Measurements from ENCODE around the gene CRIM1.

DNA sequence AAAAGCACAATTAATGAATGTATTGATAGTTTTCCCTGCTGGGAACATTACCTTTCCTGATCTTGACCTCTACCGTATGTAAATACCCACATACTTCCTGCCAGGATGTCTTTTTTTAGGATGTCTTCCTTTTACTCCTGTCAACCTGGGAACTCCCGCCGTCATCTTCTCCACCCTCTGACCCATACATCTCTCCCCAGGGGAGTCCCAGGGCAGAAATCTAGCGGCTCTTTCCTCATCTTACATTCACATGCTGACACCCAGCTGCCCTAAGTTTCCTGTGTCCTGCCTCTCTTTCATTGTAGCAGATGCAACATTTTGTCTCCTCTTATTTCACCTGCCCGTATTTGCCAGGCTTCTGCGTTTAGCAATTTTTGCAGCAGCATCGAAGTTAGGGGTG is 107.8 kb downstream of the CRIM1 start:
- no peak for TF ChIP-seq CTCF (conservative IDR thresholded peaks at IDR 0.05; ENCODE audit: low read depth, low read length)
- TF ChIP-seq EZH2 (IDR thresholded peaks at IDR 0.05; ENCODE audit: borderline replicate concordance, low read depth, low read length, poor library complexity, severe bottlenecking): no peak

Measured in A673 (cell line).